NCI-H128 (cell line): ENCODE measurements around the gene CDKAL1.
"Not testable (repeated sequence)": the region's sequence is repeated elsewhere in the genome, so short reads cannot be mapped to it uniquely, and the experiment has no call there.

Source experiments
- DNase-seq: peaks from one replicate; lab custom pipeline; 2025; ENCODE audit not compliant: unreplicated experiment; lab: John Stamatoyannopoulos, UW

CDKAL1 gene

GRCh38 chr6:21188505-21189223 lies 654.4 kb downstream of the CDKAL1 start:
- peak; percentile 68 for DNase-seq

GRCh38 chr6:21189759-21190158 lies 655.5 kb downstream of the CDKAL1 start:
- DNase-seq, result peak; percentile 39

GRCh38 chr6:21190701-21191100 lies 656.4 kb downstream of the CDKAL1 start:
- DNase-seq, result no peak

GRCh38 chr6:21193790-21194475 lies 659.7 kb downstream of the CDKAL1 start:
- no peak for DNase-seq

GRCh38 chr6:21195301-21195700 lies 661.0 kb downstream of the CDKAL1 start:
- DNase-seq, result not testable (repeated sequence)

- no peak for DNase-seq
Measured at GRCh38 chr6:21198032-21198640, 663.9 kb downstream of the CDKAL1 start.

- DNase-seq, result no peak
Measured at GRCh38 chr6:21199262-21199661, 665.0 kb downstream of the CDKAL1 start.

GRCh38 chr6:21200134-21200870 lies 666.0 kb downstream of the CDKAL1 start:
- DNase-seq, result no peak

- DNase-seq, result peak; percentile 86
Measured at GRCh38 chr6:21201187-21201586, 666.9 kb downstream of the CDKAL1 start.

- DNase-seq, result peak; percentile 97
Measured at GRCh38 chr6:21201637-21202350, 667.5 kb downstream of the CDKAL1 start.

- no peak for DNase-seq
Measured at GRCh38 chr6:21202521-21202920, 668.3 kb downstream of the CDKAL1 start.

- DNase-seq, result no peak
Measured at GRCh38 chr6:21204951-21205350, 670.7 kb downstream of the CDKAL1 start.

GRCh38 chr6:21208081-21208795 lies 674.0 kb downstream of the CDKAL1 start:
- no peak for DNase-seq

- DNase-seq, result no peak
Measured at GRCh38 chr6:21208796-21209186, 674.5 kb downstream of the CDKAL1 start.

GRCh38 chr6:21213492-21213891 lies 679.2 kb downstream of the CDKAL1 start:
- DNase-seq, result no peak

GRCh38 chr6:21214738-21215448 lies 680.6 kb downstream of the CDKAL1 start:
- DNase-seq, result no peak

GRCh38 chr6:21219241-21219640 lies 685.0 kb downstream of the CDKAL1 start:
- DNase-seq, result no peak

GRCh38 chr6:21219856-21220255 lies 685.6 kb downstream of the CDKAL1 start:
- DNase-seq, result no peak

- DNase-seq, result no peak
Measured at GRCh38 chr6:21220271-21220987, 686.2 kb downstream of the CDKAL1 start.
